ENCODE data around the gene GZMM. TPM values are rescaled to one million over a fixed set of nuclear protein-coding genes. Genes with fewer than 3 reads are reported as not detected.

The GZMM gene
- total RNA-seq, 1 donor from 2014 or later, result 0.47 TPM

DNA sequence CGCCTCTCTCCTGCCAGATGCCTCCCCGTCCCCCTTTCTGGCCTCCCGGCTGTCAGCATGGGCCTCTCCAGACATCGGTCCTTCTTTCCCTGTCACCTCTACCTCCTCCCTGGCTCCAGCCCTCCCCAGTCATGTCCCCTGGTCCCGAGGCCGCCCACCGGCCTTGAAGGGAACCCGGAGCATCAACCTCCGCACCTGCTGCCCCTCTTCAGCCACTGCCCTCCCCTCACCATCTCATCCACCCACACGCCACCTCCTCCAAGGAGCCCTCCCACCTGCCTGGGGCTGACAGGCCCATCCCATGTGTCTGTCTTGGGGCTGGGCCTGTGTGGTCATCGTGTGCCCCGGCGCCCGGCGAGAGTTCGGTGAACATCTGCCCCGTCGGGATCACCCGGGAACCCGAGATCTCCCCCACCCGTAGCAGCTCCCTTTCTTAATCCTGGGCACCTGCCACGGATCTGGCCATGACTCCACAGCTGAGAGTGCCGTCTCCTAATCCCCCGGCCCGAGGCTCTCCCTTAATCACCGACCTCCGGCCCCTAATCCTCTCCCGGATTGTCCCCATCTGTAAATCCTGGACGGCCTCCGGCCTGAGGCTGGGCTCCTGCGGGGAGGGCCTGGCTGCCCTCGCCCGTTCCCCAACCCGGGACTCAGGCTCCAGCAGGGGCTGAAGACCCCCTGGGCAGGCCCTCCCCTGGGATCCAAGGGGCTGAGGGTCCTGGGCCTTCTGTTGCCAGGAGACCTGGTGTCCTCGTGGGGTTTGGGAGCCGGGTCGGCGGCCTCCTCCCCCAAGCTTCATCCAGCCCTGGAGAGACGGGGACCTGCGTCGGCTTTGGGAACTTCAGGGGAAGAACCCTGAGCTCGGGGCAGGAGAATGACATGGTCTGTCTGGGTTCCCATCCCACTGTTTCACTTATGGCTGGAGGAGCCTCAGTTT lies 51.7 kb downstream of the GZMM start:
- H3K4me1 Mint-ChIP-seq (ENCODE audit: low read depth, unreplicated experiment), result peaks cover 3% of the 10 kb centered on the region
- H3K27me3 Mint-ChIP-seq (ENCODE audit: unreplicated experiment), result peaks cover 5% of the 10 kb centered on the region
- DNase-seq, result no peak
- H3K36me3 Mint-ChIP-seq (ENCODE audit: unreplicated experiment), result no peaks in the 10 kb centered on the region
- TF ChIP-seq CTCF (IDR thresholded peaks at IDR 0.05; ENCODE audit: partially characterized antibody, unreplicated experiment), result no peak
- H3K27ac Mint-ChIP-seq (ENCODE audit: unreplicated experiment), result no peak overlapping the region
- peaks cover 5% of the 10 kb centered on the region for H3K9me3 Mint-ChIP-seq (ENCODE audit: unreplicated experiment)
- H3K4me3 Mint-ChIP-seq (ENCODE audit: unreplicated experiment), result no peak overlapping the region

DNA sequence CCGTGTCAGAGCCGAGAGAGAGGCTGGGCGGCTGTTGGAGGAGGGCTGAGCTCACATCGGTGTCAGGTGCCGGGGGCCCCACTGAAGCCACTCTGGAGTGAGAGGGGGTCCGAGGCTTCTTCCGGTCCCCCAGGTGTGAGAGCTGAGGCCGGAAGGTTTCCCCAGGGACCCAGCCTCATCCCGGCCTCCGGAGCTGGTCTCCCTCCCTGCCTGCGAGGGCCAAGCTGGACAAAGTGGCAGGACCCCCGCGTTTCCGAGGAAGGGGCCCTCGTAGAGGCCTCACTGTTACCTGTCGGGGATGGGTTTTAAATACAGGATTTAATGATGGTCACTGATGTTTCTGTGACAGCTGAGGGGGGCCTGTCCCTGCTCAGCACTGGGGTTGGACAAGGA lies 52.4 kb downstream of the GZMM start:
- peaks cover under 1% of the 10 kb centered on the region for H3K36me3 Mint-ChIP-seq (ENCODE audit: unreplicated experiment)
- no peak overlapping the region for H3K27ac Mint-ChIP-seq (ENCODE audit: unreplicated experiment)
- no peak for TF ChIP-seq CTCF (IDR thresholded peaks at IDR 0.05; ENCODE audit: partially characterized antibody, unreplicated experiment)
- H3K4me3 Mint-ChIP-seq (ENCODE audit: unreplicated experiment), result no peak overlapping the region
- DNase-seq, result no peak
- H3K9me3 Mint-ChIP-seq (ENCODE audit: unreplicated experiment), result peaks cover 5% of the 10 kb centered on the region
- peaks cover 3% of the 10 kb centered on the region for H3K27me3 Mint-ChIP-seq (ENCODE audit: unreplicated experiment)
- H3K4me1 Mint-ChIP-seq (ENCODE audit: low read depth, unreplicated experiment), result peaks cover 3% of the 10 kb centered on the region

GRCh38 chr19:597406-598315 lies 53.8 kb downstream of the GZMM start:
- no peak overlapping the region for H3K4me3 Mint-ChIP-seq (ENCODE audit: unreplicated experiment)
- H3K9me3 Mint-ChIP-seq (ENCODE audit: unreplicated experiment), result peaks cover 11% of the 10 kb centered on the region
- no peaks in the 10 kb centered on the region for H3K4me1 Mint-ChIP-seq (ENCODE audit: low read depth, unreplicated experiment)
- H3K36me3 Mint-ChIP-seq (ENCODE audit: unreplicated experiment), result peaks cover 9% of the 10 kb centered on the region
- H3K27me3 Mint-ChIP-seq (ENCODE audit: unreplicated experiment), result peaks cover 4% of the 10 kb centered on the region
- no peak for TF ChIP-seq CTCF (IDR thresholded peaks at IDR 0.05; ENCODE audit: partially characterized antibody, unreplicated experiment)
- no peak for DNase-seq
- H3K27ac Mint-ChIP-seq (ENCODE audit: unreplicated experiment), result no peak overlapping the region

Other genes with a start within 250 kb of the GZMM start
- gene MIER2, start 199.3 kb upstream of the GZMM start, total RNA-seq (ENCODE audit: unreplicated experiment), result 47.3 TPM
- 9.6 TPM for gene C2CD4C, start 134.9 kb upstream of the GZMM start, total RNA-seq (ENCODE audit: unreplicated experiment)
- gene SHC2, start 83.0 kb upstream of the GZMM start, total RNA-seq (ENCODE audit: unreplicated experiment), result 343 TPM
- 1.7 TPM for gene MADCAM1, start 47.6 kb upstream of the GZMM start, total RNA-seq (ENCODE audit: unreplicated experiment)
- 20.0 TPM for gene TPGS1, start 36.6 kb upstream of the GZMM start, total RNA-seq (ENCODE audit: unreplicated experiment)
- 136 TPM for gene CDC34, start 12.3 kb upstream of the GZMM start, total RNA-seq (ENCODE audit: unreplicated experiment)
- 470 TPM for gene BSG, start 28.5 kb downstream of the GZMM start, total RNA-seq (ENCODE audit: unreplicated experiment)
- 33.2 TPM for gene HCN2, start 45.8 kb downstream of the GZMM start, total RNA-seq (ENCODE audit: unreplicated experiment)
- 79.9 TPM for gene POLRMT, start 89.5 kb downstream of the GZMM start, total RNA-seq (ENCODE audit: unreplicated experiment)
- 1.5 TPM for gene FGF22, start 95.8 kb downstream of the GZMM start, total RNA-seq (ENCODE audit: unreplicated experiment)
- gene RNF126, start 119.2 kb downstream of the GZMM start, total RNA-seq (ENCODE audit: unreplicated experiment), result 51.7 TPM
- 10.7 TPM for gene FSTL3, start 132.3 kb downstream of the GZMM start, total RNA-seq (ENCODE audit: unreplicated experiment)
- gene PRSS57, start 151.4 kb downstream of the GZMM start, total RNA-seq (ENCODE audit: unreplicated experiment), result 0.78 TPM
- gene PALM, start 164.9 kb downstream of the GZMM start, total RNA-seq (ENCODE audit: unreplicated experiment), result 349 TPM
- gene MISP, start 207.1 kb downstream of the GZMM start, total RNA-seq (ENCODE audit: unreplicated experiment), result 1.1 TPM

Measured in glutamatergic neuron (in vitro differentiated cells).